HG03432 (cell line): Measurements from ENCODE around the gene SULT6B1.
"Not testable (repeated sequence)": the region's sequence is repeated elsewhere in the genome, so short reads cannot be mapped to it uniquely, and the experiment has no call there.

Experiments used
- ATAC-seq: cut with Tn5 transposase; IDR thresholded peaks from one replicate; pipeline ENCODE4 v1.9.1; 2021; ENCODE audit warnings: mild to moderate bottlenecking, moderate library complexity; ENCODE audit not compliant: unreplicated experiment

Gene SULT6B1

DNA sequence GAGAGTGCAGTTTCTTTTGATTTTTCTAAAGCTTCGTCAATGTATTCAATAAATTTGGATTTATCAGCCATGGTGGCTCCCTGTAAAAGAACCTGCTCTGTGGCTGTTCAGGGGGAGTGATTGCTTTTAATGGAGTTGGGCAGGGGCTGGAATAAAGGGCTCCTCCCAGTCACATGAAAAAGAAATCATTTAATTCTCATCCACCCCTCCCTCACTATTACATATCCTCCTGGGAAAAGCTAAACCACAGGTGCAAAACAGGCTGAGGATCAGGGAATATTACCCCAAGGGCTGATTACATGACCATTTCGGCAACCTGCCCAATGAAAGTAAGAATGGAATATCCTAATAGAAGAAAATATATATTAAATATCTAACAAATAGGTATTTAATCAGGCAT, at the start of gene SULT6B1:
Gene SULT6B1, minus strand, starts transcription at position 101 of the 400 bp plus-strand sequence. Its CDS starts 30 bp downstream, at position 71.
- no peak for ATAC-seq

GRCh38 chr2:37232131-37232933, 43.9 kb upstream of the SULT6B1 start:
- ATAC-seq, result peak; percentile 2

- ATAC-seq, result peak; percentile 98
Measured at GRCh38 chr2:37231241-37232130, 43.0 kb upstream of the SULT6B1 start, which contains the start of the genes CEBPZ and NDUFAF7. Gene CEBPZ, minus strand, starts transcription at chr2:37231596. Its CDS starts 29 bp downstream, at chr2:37231567. Gene NDUFAF7, plus strand, starts transcription at chr2:37231658. Its CDS starts 48 bp downstream, at chr2:37231706.

DNA sequence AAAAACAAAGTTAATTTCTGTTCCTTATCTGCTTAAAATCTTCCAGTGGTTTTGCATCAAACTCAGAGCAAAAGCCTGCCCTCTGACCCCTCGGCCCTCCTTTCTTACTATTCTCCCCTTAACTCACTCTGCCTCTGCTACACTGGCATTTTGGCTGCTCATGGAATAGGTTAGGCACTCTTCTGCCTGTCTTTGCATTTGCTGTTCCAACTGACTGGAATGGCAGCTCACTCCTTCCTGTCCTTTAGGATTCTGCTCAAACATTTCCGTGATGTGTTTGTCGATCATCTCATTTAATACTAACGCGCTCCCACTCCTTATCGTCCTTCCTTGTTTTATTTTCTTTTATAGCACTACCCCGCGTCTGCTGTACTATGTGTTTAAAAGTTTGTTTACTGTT, 42.1 kb upstream of the SULT6B1 start:
- no peak for ATAC-seq

- no peak for ATAC-seq
Measured at GRCh38 chr2:37228788-37229187, 40.3 kb upstream of the SULT6B1 start.

- ATAC-seq, result no peak
Measured at GRCh38 chr2:37226863-37227262, 38.4 kb upstream of the SULT6B1 start.

- not testable (repeated sequence) for ATAC-seq
Measured at GRCh38 chr2:37225129-37225528, 36.7 kb upstream of the SULT6B1 start.

- no peak for ATAC-seq
Measured at GRCh38 chr2:37224063-37224462, 35.6 kb upstream of the SULT6B1 start.

GRCh38 chr2:37223131-37223530, 34.7 kb upstream of the SULT6B1 start:
- ATAC-seq, result no peak

GRCh38 chr2:37219046-37219445, 30.6 kb upstream of the SULT6B1 start:
- no peak for ATAC-seq

DNA sequence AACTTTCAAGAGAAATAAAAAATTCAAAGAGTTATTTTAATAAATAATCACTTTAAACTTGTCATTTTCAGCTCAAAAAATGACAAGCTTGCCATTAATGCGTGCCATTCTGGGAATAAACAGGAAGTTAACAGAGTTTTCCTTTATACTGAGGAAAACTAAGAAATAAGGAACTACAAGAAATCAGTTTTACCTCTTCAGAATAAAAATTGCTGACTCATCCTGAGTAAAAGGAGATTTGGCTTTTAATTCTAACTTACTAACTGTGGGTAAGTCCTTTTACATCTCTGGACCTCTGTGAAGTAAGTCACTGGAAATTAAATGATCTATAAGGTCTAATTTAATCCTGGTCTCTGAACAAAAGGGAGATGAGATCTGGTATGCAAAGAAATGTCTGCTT, 26.8 kb upstream of the SULT6B1 start:
- no peak for ATAC-seq

DNA sequence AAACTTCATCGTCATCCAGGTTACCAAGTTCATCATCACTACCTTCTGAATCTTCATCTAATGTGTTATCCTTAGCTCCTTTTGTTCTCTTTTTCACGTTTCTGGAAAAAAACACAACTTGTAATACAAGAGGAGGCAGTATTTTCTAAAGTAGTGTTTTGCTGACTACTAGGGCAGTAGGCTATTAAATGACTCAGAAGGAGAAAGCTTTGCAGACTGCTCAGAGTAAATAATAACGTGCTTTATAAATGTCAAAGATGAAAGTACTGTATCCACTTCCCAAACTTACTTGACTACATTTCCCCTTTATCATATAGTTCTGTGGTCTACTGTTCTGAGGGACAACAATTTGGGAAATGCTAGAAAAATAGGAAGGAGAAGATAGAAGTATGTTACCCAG, 23.5 kb upstream of the SULT6B1 start:
- no peak for ATAC-seq

GRCh38 chr2:37211212-37211611, 22.7 kb upstream of the SULT6B1 start:
- no peak for ATAC-seq

DNA sequence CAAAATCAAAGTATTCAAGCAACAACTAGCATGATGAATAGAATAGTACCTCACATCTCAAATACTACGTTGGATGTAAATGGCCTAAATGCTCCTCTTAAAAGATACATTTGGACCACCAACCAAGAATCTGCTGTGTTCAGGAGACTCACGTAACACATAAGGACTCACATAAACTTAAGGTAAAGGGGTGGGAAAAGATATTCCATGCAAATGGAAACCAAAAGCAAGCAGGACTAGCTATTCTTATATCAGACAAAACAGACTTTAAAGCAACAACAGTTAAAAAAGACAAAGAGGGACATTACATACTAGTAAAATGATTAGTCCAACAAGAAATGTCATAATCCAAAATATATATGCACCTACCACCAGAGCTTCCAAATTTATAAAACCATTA, 18.3 kb upstream of the SULT6B1 start:
- ATAC-seq, result not testable (repeated sequence)

DNA sequence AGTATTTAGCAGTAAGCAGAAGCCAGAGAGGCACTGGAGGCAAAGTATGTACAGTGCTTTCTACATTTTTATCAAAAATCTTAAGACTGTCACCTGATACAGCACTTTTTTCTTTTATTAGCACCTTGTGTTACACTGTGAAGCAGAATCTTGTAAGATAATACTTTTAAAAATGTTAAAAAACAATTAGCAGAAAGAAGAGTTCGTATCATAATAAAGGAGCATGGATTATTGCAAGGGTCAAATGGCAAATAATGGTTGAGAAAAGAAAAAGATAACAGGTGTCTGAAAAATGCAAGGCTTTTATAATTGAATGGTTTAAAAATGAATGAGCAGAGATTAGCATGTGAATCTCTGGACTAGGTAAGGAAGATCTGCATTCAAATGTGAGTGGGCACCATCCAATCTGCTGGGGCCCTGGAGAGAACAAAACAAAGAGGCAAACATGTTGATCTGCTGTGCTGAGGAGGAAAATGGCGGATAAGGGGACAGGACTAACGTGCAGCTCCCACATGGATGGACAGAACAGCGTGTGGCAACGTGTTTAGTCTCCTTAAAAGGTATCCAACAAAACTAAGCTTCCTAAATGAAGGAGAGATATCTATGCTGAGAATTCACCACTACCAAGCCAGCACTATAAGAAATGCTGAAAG, 17.3 kb upstream of the SULT6B1 start:
- ATAC-seq, result no peak

- not testable (repeated sequence) for ATAC-seq
Measured at GRCh38 chr2:37205071-37205661, 16.7 kb upstream of the SULT6B1 start.

GRCh38 chr2:37203708-37204107, 15.2 kb upstream of the SULT6B1 start:
- no peak for ATAC-seq

GRCh38 chr2:37201766-37202165, 13.3 kb upstream of the SULT6B1 start:
- ATAC-seq, result no peak

DNA sequence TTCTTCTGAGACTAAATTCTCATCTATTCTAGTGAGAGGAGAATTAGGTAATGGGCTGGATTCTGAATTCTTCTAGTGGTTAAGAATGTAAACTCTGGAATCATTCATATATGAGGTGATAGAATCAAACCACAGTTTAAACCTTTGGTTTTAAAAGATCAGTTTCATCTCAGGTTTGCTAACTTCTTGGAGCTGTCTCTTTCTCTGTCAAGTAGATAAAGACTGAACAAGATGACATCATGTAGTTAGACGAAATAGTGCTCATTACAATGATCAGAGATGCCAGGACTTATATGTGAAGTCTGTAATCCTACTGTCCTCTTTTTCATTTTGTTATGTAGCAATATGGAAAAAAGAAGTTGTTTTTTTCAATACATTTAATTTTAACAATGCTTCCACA, 12.7 kb upstream of the SULT6B1 start:
- no peak for ATAC-seq

DNA sequence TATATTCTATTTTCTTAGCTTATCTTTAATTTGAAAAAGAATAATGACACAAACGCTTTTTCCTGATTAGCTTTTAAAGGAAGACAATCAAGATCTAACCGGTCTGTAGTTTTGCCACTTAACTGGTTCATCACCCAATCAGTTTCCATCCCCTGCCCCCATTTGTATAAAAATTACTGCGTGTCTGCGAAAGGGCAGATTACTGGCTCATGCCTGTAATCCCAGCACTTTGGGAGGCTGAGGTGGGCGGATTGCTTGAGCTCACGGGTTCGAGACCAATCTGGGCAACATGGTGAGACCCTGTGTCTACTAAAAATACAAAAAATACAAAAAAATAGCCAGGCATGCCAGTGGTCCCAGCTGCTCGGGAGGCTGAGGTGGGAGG, 10.2 kb upstream of the SULT6B1 start:
- no peak for ATAC-seq
